ENCODE measurements around the gene RAMP2.
A peak's percentile ranks its signal among the peaks of the same experiment; 100 is the strongest.

The RAMP2 gene

GRCh38 chr17:42795465-42795864, 34.4 kb downstream of the RAMP2 start:
- DNase-seq, result no peak

- no peak for DNase-seq
These were observed 35.2 kb downstream of the RAMP2 start for GRCh38 chr17:42796066-42796758.

- peak; percentile 26 for DNase-seq
These were observed 36.3 kb downstream of the RAMP2 start for GRCh38 chr17:42797067-42798007.

GRCh38 chr17:42798011-42798382, 37.0 kb downstream of the RAMP2 start:
- no peak for DNase-seq

- peak; percentile 83 for DNase-seq
These were observed 37.7 kb downstream of the RAMP2 start, which contains the start of the genes CNTD1 and COA3 for GRCh38 chr17:42798383-42799380. TSS of gene CNTD1 (plus strand) at chr17:42798861. CDS start at chr17:42799068, 207 bp downstream. TSS of gene COA3 (minus strand) at chr17:42798704. CDS start at chr17:42798681, 23 bp downstream.

GRCh38 chr17:42803074-42803883, 42.3 kb downstream of the RAMP2 start:
- no peak for DNase-seq

- DNase-seq, result no peak
These were observed 43.9 kb downstream of the RAMP2 start for GRCh38 chr17:42804918-42805367.

- DNase-seq, result no peak
These were observed 45.2 kb downstream of the RAMP2 start for GRCh38 chr17:42806249-42806648.

GRCh38 chr17:42809250-42809649, 48.2 kb downstream of the RAMP2 start:
- DNase-seq, result no peak

Measured in NCI-H2171 treated with DMSO at 0.1 percent for 48 hours (cell line).